IMR-90 (cell line): ENCODE data around the gene HDAC10. TPM values are rescaled to one million over a fixed set of nuclear protein-coding genes. Genes with fewer than 3 reads are reported as not detected.
"Not testable (repeated sequence)": the region's sequence is repeated elsewhere in the genome, so short reads cannot be mapped to it uniquely, and the experiment has no call there.

Experiments
- ATAC-seq: fragments of 200-7000 bp; cut with Tn5 transposase; 2 replicates; pipeline ENCODE4 v1.9.1; 2020; ENCODE audit warnings: low read depth, mild to moderate bottlenecking, moderate library complexity
- BruUV-seq: library from RNA; stranded (reverse); fragments of 400-500 nt; replicated peaks from 2 replicates; lab custom pipeline; 2021; lab: Mats Ljungman, UMichigan
- CTCF ChIA-PET: fragments of 300-600 bp; formaldehyde crosslinking; extraction: SDS; loops from one replicate; lab custom pipeline; 2021; ENCODE audit warnings: antibody characterized with exemption; lab: Yijun Ruan, JAX
- POLR2A ChIA-PET: fragments of 300-600 bp; sonication (Branson Sonifier 250); formaldehyde crosslinking; loops from one replicate; lab custom pipeline; 2022; ENCODE audit warnings: antibody characterized with exemption; ENCODE audit not compliant: unreplicated experiment; lab: Charles Lee
- DNase-seq: peaks from one replicate; pipeline ENCODE4 v3.0.0; 2013
- H2AFZ ChIP-seq: replicated peaks from 2 replicates; pipeline ENCODE3; 2013; ENCODE audit warnings: low read length, mild to moderate bottlenecking; ENCODE audit not compliant: poor library complexity
- H2AK5ac ChIP-seq: 2 replicates; pipeline ENCODE4 v1.6.1; 2013; ENCODE audit warnings: low read depth, low read length, inconsistent platforms
- H2AK9ac ChIP-seq: replicated peaks from 2 replicates; pipeline ENCODE3; 2013; ENCODE audit warnings: mild to moderate bottlenecking, low read depth, low read length, moderate library complexity; ENCODE audit not compliant: poor library complexity
- H2BK120ac ChIP-seq: 2 replicates; pipeline ENCODE4 v1.6.1; 2013; ENCODE audit warnings: low read depth, low read length, inconsistent platforms
- H2BK15ac ChIP-seq: 3 replicates; pipeline ENCODE4 v1.6.1; 2013; ENCODE audit warnings: low read depth, low read length, inconsistent platforms
- H2BK20ac ChIP-seq: 2 replicates; pipeline ENCODE4 v1.6.1; 2013; ENCODE audit warnings: low read depth, mild to moderate bottlenecking, inconsistent platforms, low read length, moderate library complexity
- H2BK5ac ChIP-seq: 2 replicates; pipeline ENCODE4 v1.6.1; 2013; ENCODE audit warnings: mild to moderate bottlenecking, low read depth, low read length, inconsistent platforms; ENCODE audit not compliant: poor library complexity, severe bottlenecking
- H3K14ac ChIP-seq: replicated peaks from 2 replicates; pipeline ENCODE4 v1.6.1; 2013; ENCODE audit warnings: low read depth, low read length, inconsistent platforms
- H3K18ac ChIP-seq: 2 replicates; pipeline ENCODE4 v1.6.1; 2013; ENCODE audit warnings: low read depth, low read length, control low read depth
- H3K23ac ChIP-seq: 2 replicates; pipeline ENCODE4 v1.6.1; 2013; ENCODE audit warnings: low read depth, low read length, inconsistent platforms
- H3K27ac ChIP-seq: 2 replicates; pipeline ENCODE4 v1.5.1; 2013; ENCODE audit warnings: mild to moderate bottlenecking, control low read depth, low read length; ENCODE audit not compliant: insufficient read depth
- H3K27me3 ChIP-seq: 2 replicates; pipeline ENCODE4 v1.6.1; 2013; ENCODE audit warnings: low read length; ENCODE audit not compliant: control insufficient read depth, insufficient read depth
- H3K36me3 ChIP-seq: 2 replicates; pipeline ENCODE4 v1.6.1; 2013; ENCODE audit warnings: low read length, mixed read lengths; ENCODE audit not compliant: control insufficient read depth, insufficient read depth
- H3K4ac ChIP-seq: 2 replicates; pipeline ENCODE4 v1.6.1; 2013; ENCODE audit warnings: low read depth, low read length, inconsistent platforms
- H3K4me1 ChIP-seq: 2 replicates; pipeline ENCODE4 v1.6.1; 2013; ENCODE audit warnings: low read length, mixed read lengths; ENCODE audit not compliant: control insufficient read depth, insufficient read depth
- H3K4me2 ChIP-seq: 2 replicates; pipeline ENCODE4 v1.6.1; 2013; ENCODE audit warnings: low read depth, mild to moderate bottlenecking, control low read depth, low read length, moderate library complexity
- H3K4me3 ChIP-seq: 2 replicates; pipeline ENCODE4 v1.5.1; 2013; ENCODE audit warnings: low read depth, mild to moderate bottlenecking, control low read depth, low read length, moderate library complexity; ENCODE audit not compliant: insufficient read depth
- H3K56ac ChIP-seq: 2 replicates; pipeline ENCODE4 v1.6.1; 2013; ENCODE audit warnings: low read length, inconsistent platforms; ENCODE audit not compliant: insufficient read depth; ENCODE audit errors: extremely low read depth
- H3K79me1 ChIP-seq, 2 experiments: 2 replicates each; pipeline ENCODE4 v1.6.1; 2013; ENCODE audit warnings: low read length in 2 of 2, inconsistent platforms in 1 of 2, low read depth in 1 of 2
- H3K9ac ChIP-seq: 2 replicates; pipeline ENCODE4 v1.6.1; 2013; ENCODE audit warnings: low read depth, low read length, control low read depth
- H3K9me1 ChIP-seq: 2 replicates; pipeline ENCODE4 v1.6.1; 2013; ENCODE audit warnings: low read length, inconsistent platforms; ENCODE audit not compliant: insufficient read depth
- H3K9me3 ChIP-seq: 2 replicates; pipeline ENCODE4 v1.6.1; 2013; ENCODE audit warnings: low read length; ENCODE audit not compliant: control insufficient read depth, insufficient read depth
- H4K20me1 ChIP-seq: 2 replicates; pipeline ENCODE4 v1.6.1; 2013; ENCODE audit warnings: low read length, inconsistent platforms; ENCODE audit not compliant: insufficient read depth
- H4K5ac ChIP-seq: 2 replicates; pipeline ENCODE4 v1.6.1; 2013; ENCODE audit warnings: mild to moderate bottlenecking, low read depth, low read length, control low read depth
- H4K8ac ChIP-seq, 2 experiments: 2 replicates each; pipeline ENCODE4 v1.6.1; 2013; ENCODE audit warnings: low read depth in 2 of 2, low read length in 2 of 2, control low read depth in 1 of 2, inconsistent platforms in 1 of 2
- H4K91ac ChIP-seq: 2 replicates; pipeline ENCODE4 v1.6.1; 2013; ENCODE audit warnings: low read depth, low read length, inconsistent platforms; ENCODE audit not compliant: insufficient read depth
- CEBPB ChIP-seq: IDR thresholded peaks from 2 replicates; pipeline ENCODE4 v1.6.1; 2012; ENCODE audit warnings: low read depth, low read length, improper control_type of control experiment
- WGBS, 2 experiments: methylation state at CpG; one replicate each; pipeline versions ENCODE4 v1.1.5 to v1.1.7; 2013; ENCODE audit warnings: missing lambda C conversion rate in 2 of 2; ENCODE audit not compliant: insufficient read length in 1 of 2; ENCODE audit errors: extremely low coverage in 2 of 2; 5-methylcytosine and 5-hydroxymethylcytosine counted together
- dilution Hi-C: fragments of 300-500 bp; cut with HindIII; formaldehyde crosslinking; loops from one replicate; pipeline ENCODE4 v1.14.3; 2018; ENCODE audit warnings: low sequenced_read_pairs; ENCODE audit not compliant: unreplicated experiment
- in situ Hi-C: fragments of 300-500 bp; cut with MboI; formaldehyde crosslinking; loops from 3 replicates; pipeline ENCODE4 v1.14.3; 2019; ENCODE audit warnings: low sequenced_read_pairs, inconsistent platforms, mixed read lengths
- intact Hi-C: fragments of 100-400 bp; cut with micrococcal nuclease; formaldehyde crosslinking; loops from 2 replicates; pipeline ENCODE4 v1.10.0; 2022
- polyA plus RNA-seq, 3 experiments: library from polyadenylated mRNA; depleted of rRNA; stranded (reverse); fragments of >200 nt; gene quantifications; 2 replicates each; pipeline ENCODE4 v1.2.3, GENCODE V29; 2012; ENCODE audit warnings: low replicate concordance in 1 of 3
- total RNA-seq: library from RNA; depleted of rRNA; stranded (reverse); fragments of >200 nt; gene quantifications from 2 replicates; pipeline ENCODE4 v1.2.3, GENCODE V29; 2012
- TF ChIP-seq, protein P1 (sequence below): conservative IDR thresholded peaks from 2 replicates; pipeline ENCODE4 v1.5.1; 2012; ENCODE audit warnings: mild to moderate bottlenecking, low read depth, low read length, improper control_type of control experiment

The HDAC10 gene
- total and polyA plus RNA-seq, 2 of the 4 experiments (the other 2 are of a cell fraction): 3.9 to 35.7 TPM

DNA sequence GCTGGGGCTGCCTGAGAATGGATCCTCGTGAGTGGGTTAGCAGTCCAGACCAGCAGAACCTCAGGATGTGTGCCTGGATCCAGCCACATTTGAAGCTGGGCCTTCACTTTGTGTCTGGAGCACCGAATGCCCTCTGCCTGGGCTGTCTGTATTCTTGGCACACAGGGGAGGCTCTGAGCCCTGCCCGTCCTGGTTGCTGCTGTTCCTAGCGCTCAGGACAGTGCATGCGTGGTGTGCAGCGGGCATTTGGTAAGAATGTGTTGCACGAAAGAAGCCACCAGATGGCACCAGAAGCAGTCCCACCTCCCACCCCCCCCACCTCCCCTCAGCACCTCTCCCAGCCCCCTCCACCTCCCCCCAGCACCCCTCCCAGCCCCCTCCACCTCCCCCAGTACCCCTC is 23.2 kb upstream of the HDAC10 start:
- no peaks in the 10 kb centered on the region for H3K9me3 ChIP-seq
- H3K9ac ChIP-seq: no peak overlapping the region
- no peak overlapping the region for H2BK15ac ChIP-seq
- H3K79me1 ChIP-seq: peaks cover 0 to 16% of the 10 kb centered on the region in 2 experiments; a peak in 1 of 4 replicates
- intact Hi-C loops (loop anchor here (5.0 kb wide), 1 partner anchor 33 kb away; the partner anchor contains the start of gene PLXNB2), dilution Hi-C loops (no loop called here), in situ Hi-C loops (loop anchor here (10.0 kb wide), 1 partner anchor 50 kb away; the partner anchor contains the start of gene DENND6B)
- H4K8ac ChIP-seq: no peak overlapping the region
- peaks cover 11% of the 10 kb centered on the region for H3K4me1 ChIP-seq
- H3K56ac ChIP-seq: no peak overlapping the region
- no peak overlapping the region for H3K4me2 ChIP-seq
- no peak overlapping the region for H4K91ac ChIP-seq
- H3K23ac ChIP-seq: no peak overlapping the region
- no peaks in the 10 kb centered on the region for H3K9me1 ChIP-seq
- peaks cover 47% of the 10 kb centered on the region for H4K20me1 ChIP-seq
- H2BK20ac ChIP-seq: no peak overlapping the region
- DNase-seq: peak; percentile 54
- no peak for ATAC-seq
- no peak overlapping the region for H3K4ac ChIP-seq
- H2AK9ac ChIP-seq: peak overlapping the region; percentile 7
- TF ChIP-seq, protein P1, sequence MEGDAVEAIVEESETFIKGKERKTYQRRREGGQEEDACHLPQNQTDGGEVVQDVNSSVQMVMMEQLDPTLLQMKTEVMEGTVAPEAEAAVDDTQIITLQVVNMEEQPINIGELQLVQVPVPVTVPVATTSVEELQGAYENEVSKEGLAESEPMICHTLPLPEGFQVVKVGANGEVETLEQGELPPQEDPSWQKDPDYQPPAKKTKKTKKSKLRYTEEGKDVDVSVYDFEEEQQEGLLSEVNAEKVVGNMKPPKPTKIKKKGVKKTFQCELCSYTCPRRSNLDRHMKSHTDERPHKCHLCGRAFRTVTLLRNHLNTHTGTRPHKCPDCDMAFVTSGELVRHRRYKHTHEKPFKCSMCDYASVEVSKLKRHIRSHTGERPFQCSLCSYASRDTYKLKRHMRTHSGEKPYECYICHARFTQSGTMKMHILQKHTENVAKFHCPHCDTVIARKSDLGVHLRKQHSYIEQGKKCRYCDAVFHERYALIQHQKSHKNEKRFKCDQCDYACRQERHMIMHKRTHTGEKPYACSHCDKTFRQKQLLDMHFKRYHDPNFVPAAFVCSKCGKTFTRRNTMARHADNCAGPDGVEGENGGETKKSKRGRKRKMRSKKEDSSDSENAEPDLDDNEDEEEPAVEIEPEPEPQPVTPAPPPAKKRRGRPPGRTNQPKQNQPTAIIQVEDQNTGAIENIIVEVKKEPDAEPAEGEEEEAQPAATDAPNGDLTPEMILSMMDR: peak; percentile 36; the same call in 1 of the 2 replicates
- no peak for TF ChIP-seq CEBPB
- no peak overlapping the region for H2AFZ ChIP-seq
- ChIA-PET POLR2A (no interaction called here), CTCF (no interaction called here)
- H3K27ac ChIP-seq: no peak overlapping the region
- no TSS peak for BruUV-seq
- 75% methylated on average over 2 of the region's 7 CpGs; no CpG with 5 or more reads in 1 of the 2 experiments for WGBS, 2 experiments
- H2AK5ac ChIP-seq: no peak overlapping the region
- no peak overlapping the region for H3K14ac ChIP-seq
- no peak overlapping the region for H2BK5ac ChIP-seq
- H3K18ac ChIP-seq: no peak overlapping the region
- H4K5ac ChIP-seq: no peak overlapping the region
- H2BK120ac ChIP-seq: no peak overlapping the region
- no peaks in the 10 kb centered on the region for H3K27me3 ChIP-seq
- no peak overlapping the region for H3K4me3 ChIP-seq
- H3K36me3 ChIP-seq: peaks cover 51% of the 10 kb centered on the region

- H3K9me1 ChIP-seq, H4K5ac ChIP-seq, H3K27ac ChIP-seq, H2AFZ ChIP-seq, H3K9ac ChIP-seq, H3K27me3 ChIP-seq, ATAC-seq, H2BK120ac ChIP-seq, H3K23ac ChIP-seq, H3K9me3 ChIP-seq, H2AK9ac ChIP-seq, H4K91ac ChIP-seq, H4K8ac ChIP-seq, H2BK5ac ChIP-seq, H3K4ac ChIP-seq, POLR2A ChIA-PET, H3K56ac ChIP-seq, H3K18ac ChIP-seq, H3K4me2 ChIP-seq, H3K4me3 ChIP-seq, DNase-seq, H3K14ac ChIP-seq, H2BK20ac ChIP-seq, CTCF ChIA-PET, BruUV-seq, dilution Hi-C loops, H2AK5ac ChIP-seq, H2BK15ac ChIP-seq: not testable (repeated sequence)
- Histone ChIP-seq H3K79me1 (peaks cover 0 to 16% of the 10 kb centered on the region in 2 experiments; a peak in 1 of 4 replicates), H4K20me1 (peaks cover 43% of the 10 kb centered on the region), H3K4me1 (peaks cover 11% of the 10 kb centered on the region), H3K36me3 (peaks cover 46% of the 10 kb centered on the region)
- intact Hi-C loops (loop anchor here (5.0 kb wide), 1 partner anchor 34 kb away; the partner anchor contains the start of gene PLXNB2), in situ Hi-C loops (loop anchor here (10.0 kb wide), 1 partner anchor 51 kb away; the partner anchor contains the start of gene DENND6B)
- whole genome bisulfite sequencing, 2 experiments: 88% methylated on average over 4 of the region's 10 CpGs; no CpG with 5 or more reads in 1 of the 2 experiments
These were observed 22.7 kb upstream of the HDAC10 start for GRCh38 chr22:50273781-50274180.
